Left renal cortex interstitium (tissue), 4 donors: Measurements from ENCODE around the gene UQCRC2. TPM values are rescaled to one million over a fixed set of nuclear protein-coding genes. Genes with fewer than 3 reads are reported as not detected.
"Not testable (repeated sequence)": the region's sequence is repeated elsewhere in the genome, so short reads cannot be mapped to it uniquely, and the experiment has no call there.

ENCODE experiments used
- DNase-seq, 4 donors: peaks; one replicate each; pipeline ENCODE4 v3.0.0-alpha.2; 2013; ENCODE audit warnings: low read depth in 4 of 4, low spot score in 2 of 4, missing footprints in 1 of 4
- polyA plus RNA-seq, 4 donors: library from polyadenylated mRNA; unstranded; fragments of 120-200 nt; gene quantifications; one replicate each; pipeline ENCODE4 v1.2.1, GENCODE V29; 2013; ENCODE audit not compliant: insufficient read length in 4 of 4

The UQCRC2 gene
- polyA plus RNA-seq, 4 donors: 270 to 342 (median 320) TPM

DNA sequence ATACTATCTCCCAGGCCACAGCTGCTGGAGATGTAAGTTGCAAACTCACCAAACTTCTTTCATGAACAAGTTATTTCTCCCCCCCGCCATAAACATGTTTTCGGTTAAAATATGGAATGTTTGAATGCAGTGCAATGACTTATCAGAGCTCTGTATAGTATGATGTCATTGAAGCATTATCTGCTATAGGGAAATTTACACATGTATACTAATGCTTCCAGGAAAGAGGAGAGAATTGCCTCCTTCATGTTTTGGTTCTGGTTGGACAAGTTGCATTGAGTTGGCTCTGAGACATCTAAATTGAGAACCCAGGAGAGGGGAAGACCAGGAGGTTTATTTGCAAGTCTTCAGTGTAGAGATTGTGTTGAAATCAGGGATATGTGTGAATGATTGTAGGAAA lies 20.8 kb downstream of the UQCRC2 start:
- no peak for DNase-seq

- DNase-seq: no peak
Observed at GRCh38 chr16:21980032-21980431, 26.9 kb downstream of the UQCRC2 start.

DNA sequence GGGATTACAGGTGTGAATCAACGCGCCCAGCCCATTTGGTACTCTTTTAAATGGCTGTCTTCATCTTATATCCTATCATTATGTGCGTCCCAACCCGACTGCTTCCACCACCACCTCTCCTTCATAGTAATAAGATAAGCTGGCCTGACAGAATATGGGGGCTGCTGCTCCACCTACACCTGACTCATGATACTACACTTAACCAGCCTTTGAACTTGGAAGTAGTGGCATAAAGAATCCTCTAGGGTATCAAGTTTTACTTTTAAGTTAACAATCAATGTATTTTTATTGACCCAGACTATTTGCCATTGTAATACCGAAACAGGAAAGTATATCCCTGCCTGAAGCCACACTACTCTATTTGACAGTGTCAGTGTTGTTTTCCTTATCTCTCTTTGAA lies 28.9 kb downstream of the UQCRC2 start:
- no peak for DNase-seq

DNA sequence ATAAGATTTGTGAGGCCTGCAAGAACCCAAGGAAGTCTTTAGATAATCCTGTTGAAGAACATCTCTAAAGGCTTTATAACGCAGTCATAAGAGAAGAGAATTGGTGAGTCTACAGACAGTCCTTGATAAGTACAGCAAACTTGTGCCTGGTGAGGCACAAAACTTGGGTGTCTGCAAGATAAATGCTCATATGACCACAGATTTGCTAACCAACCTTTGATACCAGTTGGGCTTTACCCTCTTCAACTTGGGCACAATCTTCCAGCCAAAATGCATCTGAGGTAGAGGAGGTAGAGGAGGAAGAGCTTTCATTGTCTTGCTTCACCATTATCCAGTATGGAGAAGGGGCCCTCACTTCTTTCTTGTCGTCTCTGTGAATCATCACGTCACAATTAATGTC lies 30.9 kb downstream of the UQCRC2 start:
- DNase-seq: no peak

DNA sequence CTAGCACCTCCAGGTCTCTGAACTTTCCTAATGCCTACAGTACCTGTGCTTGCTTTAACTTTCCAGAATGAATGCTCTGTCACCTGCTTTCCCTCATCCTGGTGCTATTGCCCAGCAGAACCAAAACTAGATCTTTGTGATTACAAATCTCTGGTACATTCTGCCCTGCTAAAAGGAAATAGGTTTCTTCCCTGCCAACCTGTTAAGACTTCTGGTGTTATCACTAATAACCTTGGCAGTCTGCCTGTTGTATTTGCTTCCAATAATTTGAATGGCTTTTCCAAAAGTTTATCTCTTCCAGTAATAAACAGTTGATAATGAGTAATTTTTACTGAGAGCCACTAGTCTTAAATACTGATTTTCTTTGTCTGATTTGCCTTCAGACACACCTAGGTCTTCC lies 32.4 kb downstream of the UQCRC2 start:
- no peak for DNase-seq

GRCh38 chr16:21986692-21987246 lies 33.6 kb downstream of the UQCRC2 start:
- DNase-seq: no peak

DNA sequence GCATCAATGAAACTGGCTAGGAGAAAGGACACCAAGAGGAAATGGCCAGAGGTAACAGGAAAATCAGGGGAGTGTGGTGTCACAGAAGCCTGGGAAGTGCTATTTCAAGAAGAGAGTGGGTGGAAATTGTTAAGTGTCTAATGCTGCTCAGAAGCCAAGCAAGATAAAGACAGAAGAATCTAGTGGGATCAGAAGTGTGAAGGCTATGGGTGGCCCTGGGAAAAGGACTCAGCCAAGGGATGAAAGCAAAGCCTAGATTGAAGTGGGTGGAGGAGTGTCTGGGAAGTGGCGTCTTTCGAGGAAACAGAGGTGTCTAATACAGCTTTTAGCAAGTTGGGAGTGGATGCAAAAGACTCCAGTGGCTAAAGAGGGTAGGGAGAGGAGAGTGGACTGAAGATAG lies 34.3 kb downstream of the UQCRC2 start:
- DNase-seq: no peak

DNA sequence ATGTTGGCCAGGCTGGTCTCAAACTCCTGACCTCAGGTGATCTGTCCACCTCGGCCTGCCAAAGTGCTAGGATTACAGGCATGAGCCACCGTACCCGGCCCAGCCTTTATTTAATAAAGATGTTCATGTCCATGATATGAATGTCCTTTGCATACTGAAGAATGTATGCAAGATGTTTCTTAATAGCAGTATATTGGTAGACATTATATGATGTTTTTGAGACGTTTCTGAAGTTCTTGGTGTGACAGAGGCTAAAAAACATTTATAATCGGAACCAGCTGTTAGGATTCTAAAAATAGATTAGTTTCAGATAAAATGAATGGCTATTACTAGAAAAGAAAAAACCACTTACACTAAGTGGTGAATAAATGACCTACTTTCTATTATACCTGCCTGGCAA lies 36.0 kb downstream of the UQCRC2 start:
- DNase-seq: no peak

GRCh38 chr16:21989751-21990150 lies 36.6 kb downstream of the UQCRC2 start:
- DNase-seq: no peak

DNA sequence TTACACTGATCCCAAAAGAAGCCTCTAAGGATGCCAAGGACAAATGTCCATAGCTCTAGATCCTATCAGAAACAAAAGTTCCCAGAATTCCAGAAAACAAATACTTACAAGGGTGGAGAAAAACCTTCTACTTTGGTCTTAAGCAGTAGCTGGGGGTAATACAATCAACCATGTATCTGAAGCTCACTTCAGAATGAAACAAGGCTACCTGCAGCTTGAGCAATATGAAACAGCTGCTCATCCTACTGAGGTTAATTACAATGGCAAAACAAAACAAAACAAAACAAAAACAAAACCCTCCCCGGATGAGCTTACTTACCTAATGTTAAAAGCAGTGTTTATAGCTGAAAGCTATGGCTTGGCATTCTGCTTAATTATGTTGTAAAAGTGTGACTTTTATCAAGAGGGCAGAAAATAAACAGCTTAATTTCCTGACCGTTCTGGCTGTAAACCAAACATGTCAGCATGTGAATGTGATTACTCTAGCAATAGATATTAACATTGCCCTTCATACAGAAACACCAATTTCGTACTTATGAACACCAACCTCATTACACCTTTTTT lies 37.3 kb downstream of the UQCRC2 start:
- no peak for DNase-seq

- no peak for DNase-seq
Observed at GRCh38 chr16:21991621-21992020, 38.5 kb downstream of the UQCRC2 start.

DNA sequence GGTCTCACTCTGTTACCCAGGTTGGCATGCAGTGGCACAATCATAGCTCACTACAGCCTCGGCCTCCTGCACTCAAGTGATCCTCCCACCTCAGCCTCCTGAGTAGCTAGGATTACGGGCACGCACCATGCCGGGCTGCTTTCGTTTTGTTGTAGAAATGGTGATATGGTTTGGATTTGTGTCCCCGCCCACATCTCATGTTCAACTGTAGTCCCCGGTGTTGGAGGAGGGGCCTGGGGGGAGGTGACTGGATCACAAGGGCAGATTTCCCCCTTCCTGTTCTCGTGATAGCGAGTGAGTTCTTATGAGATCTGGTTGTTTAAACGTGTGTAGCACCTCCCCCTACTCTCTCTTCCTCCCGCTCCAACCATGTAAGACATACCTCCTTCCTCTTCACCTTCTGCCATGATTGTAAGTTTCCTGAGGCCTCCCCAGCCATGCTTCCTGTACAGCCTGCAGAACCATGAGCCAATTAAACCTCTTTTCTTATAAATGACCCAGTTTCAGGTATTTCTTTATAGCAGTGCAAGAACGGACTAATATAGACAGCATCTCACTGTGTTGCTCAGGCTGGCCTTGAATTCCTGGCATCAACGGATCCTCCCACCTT lies 41.8 kb downstream of the UQCRC2 start:
- no peak for DNase-seq

- DNase-seq: no peak
Observed at GRCh38 chr16:21996923-21997696, 43.9 kb downstream of the UQCRC2 start.

GRCh38 chr16:21997697-21998480 lies 44.7 kb downstream of the UQCRC2 start:
- no peak for DNase-seq

GRCh38 chr16:22001591-22001990 lies 48.4 kb downstream of the UQCRC2 start:
- no peak for DNase-seq

DNA sequence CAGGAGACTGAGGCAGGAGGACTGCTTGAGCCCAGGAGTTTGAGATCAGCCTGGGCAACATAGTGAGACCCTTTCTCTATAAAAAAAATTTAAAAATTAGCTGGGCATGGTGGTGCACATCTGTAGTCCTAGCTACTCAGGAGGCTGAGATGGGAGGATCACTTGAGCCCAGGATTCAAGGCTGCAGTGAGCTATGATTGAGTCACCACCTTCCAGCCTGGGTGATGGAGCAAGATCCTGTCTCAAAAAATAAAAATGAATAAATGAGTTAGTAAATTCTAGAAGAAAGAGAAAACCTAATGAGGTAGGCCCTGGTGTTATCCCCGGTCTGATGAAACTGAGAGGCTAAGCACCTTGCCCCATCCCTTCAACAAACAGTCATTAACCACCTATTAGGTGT lies 48.9 kb downstream of the UQCRC2 start:
- not testable (repeated sequence) for DNase-seq

DNA sequence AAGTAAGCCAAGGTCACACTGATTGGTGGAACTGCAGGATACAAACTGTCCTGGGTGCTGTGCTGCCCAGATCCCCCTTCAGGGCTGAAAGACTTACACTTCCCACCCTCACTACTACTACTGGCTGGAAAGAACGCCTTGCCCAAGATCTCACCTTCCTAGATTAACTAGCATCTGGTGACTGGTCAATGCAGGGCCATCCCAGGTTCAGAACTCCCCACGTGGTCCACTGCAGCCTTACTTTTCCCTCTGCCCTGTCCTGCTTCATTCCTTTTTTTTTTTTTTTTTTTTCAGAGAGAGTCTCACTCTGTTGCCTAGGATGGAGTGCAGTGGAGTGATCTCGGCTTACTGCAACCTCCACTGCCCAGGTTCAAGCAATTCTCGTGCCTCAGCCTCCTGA lies 50.0 kb downstream of the UQCRC2 start:
- DNase-seq: no peak

- DNase-seq: no peak
Observed at GRCh38 chr16:22004341-22004740, 51.2 kb downstream of the UQCRC2 start.

DNA sequence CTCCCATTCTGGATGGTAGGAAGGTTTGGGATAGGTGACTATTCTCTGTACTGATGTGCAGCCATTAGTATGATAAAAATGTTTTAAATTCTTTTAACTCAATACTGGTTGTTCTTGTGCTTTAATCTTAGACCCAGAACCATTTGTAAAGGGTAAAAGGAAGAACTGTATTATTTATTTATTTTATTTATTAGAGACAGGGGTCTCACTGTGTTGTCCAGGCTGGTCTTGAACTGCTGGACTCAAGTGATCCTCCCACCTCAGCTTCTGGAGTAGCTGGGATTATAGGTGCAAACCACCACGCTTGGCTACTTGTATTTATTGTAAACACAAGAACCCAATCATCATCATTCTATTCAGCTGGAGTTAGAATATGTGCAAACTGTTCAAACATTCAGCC lies 52.6 kb downstream of the UQCRC2 start:
- no peak for DNase-seq

- DNase-seq: no peak
Observed at GRCh38 chr16:22006636-22007035, 53.5 kb downstream of the UQCRC2 start.

- DNase-seq: no peak
Observed at GRCh38 chr16:22007159-22007508, 54.0 kb downstream of the UQCRC2 start.
